ENCODE data around the gene SLC35G4. TPM values are rescaled to one million over a fixed set of nuclear protein-coding genes. Genes with fewer than 3 reads are reported as not detected.

The SLC35G4 gene
- polyA plus RNA-seq, 1 donor from 2014 or later, result not detected

GRCh38 chr18:11578799-11579198, 30.6 kb upstream of the SLC35G4 start:
- Histone ChIP-seq H2AFZ (ENCODE audit: low read depth, low read length) (no peak overlapping the region), H4K20me1 (ENCODE audit: insufficient read depth) (no peaks in the 10 kb centered on the region), H3F3A (ENCODE audit: insufficient read depth, low read length, poor library complexity, severe bottlenecking) (no peaks in the 10 kb centered on the region), H3K4me2 (ENCODE audit: low read length) (no peak overlapping the region), H3K79me2 (replicated peaks; ENCODE audit: insufficient read depth, low read length) (no peaks in the 10 kb centered on the region), H3K9me2 (ENCODE audit: insufficient read depth, low read length) (no peaks in the 10 kb centered on the region), H3K27ac (ENCODE audit: low read length) (no peak overlapping the region), H3K9me3 (ENCODE audit: low read length) (no peaks in the 10 kb centered on the region), H3K36me3 (ENCODE audit: insufficient read depth, low read length) (no peaks in the 10 kb centered on the region), H3K9ac (ENCODE audit: low read length) (no peak overlapping the region), H3K4me3 (ENCODE audit: low read length) (no peak overlapping the region), H3K27me3 (ENCODE audit: insufficient read depth, low read depth, low read length) (no peaks in the 10 kb centered on the region)
- TF ChIP-seq POLR2AphosphoS5 (IDR thresholded peaks at IDR 0.05), result no peak
- TF ChIP-seq REST (IDR thresholded peaks at IDR 0.05; ENCODE audit: borderline replicate concordance), result no peak
- TF ChIP-seq MXI1 (conservative IDR thresholded peaks at IDR 0.05; ENCODE audit: poor library complexity, severe bottlenecking), result no peak
- no peak for TF ChIP-seq RAD21 (conservative IDR thresholded peaks at IDR 0.05)
- no peak for TF ChIP-seq EP300 (conservative IDR thresholded peaks at IDR 0.05; ENCODE audit: poor library complexity, severe bottlenecking)
- no peak for TF ChIP-seq EZH2 (IDR thresholded peaks at IDR 0.05; ENCODE audit: borderline replicate concordance, insufficient read depth, low read length, poor library complexity, severe bottlenecking)
- no peak for TF ChIP-seq SMC3 (conservative IDR thresholded peaks at IDR 0.05; ENCODE audit: poor library complexity)
- no peak for TF ChIP-seq CTCF (IDR thresholded peaks at IDR 0.05; ENCODE audit: poor library complexity, severe bottlenecking)
- no peak for TF ChIP-seq TAF1 (IDR thresholded peaks at IDR 0.05; ENCODE audit: low read depth)

- H3K4me2 ChIP-seq (ENCODE audit: low read length), result no peak overlapping the region
- no peak overlapping the region for H3K27ac ChIP-seq (ENCODE audit: low read length)
- no peak overlapping the region for H3K9ac ChIP-seq (ENCODE audit: low read length)
- no peaks in the 10 kb centered on the region for H3K9me3 ChIP-seq (ENCODE audit: low read length)
- no peaks in the 10 kb centered on the region for H4K20me1 ChIP-seq (ENCODE audit: insufficient read depth)
- no peaks in the 10 kb centered on the region for H3K27me3 ChIP-seq (ENCODE audit: insufficient read depth, low read depth, low read length)
- no peak overlapping the region for H2AFZ ChIP-seq (ENCODE audit: low read depth, low read length)
- H3K79me2 ChIP-seq (replicated peaks; ENCODE audit: insufficient read depth, low read length), result no peaks in the 10 kb centered on the region
- no peaks in the 10 kb centered on the region for H3K9me2 ChIP-seq (ENCODE audit: insufficient read depth, low read length)
- no peaks in the 10 kb centered on the region for H3F3A ChIP-seq (ENCODE audit: insufficient read depth, low read length, poor library complexity, severe bottlenecking)
- no peak for TF ChIP-seq POLR2AphosphoS5 (IDR thresholded peaks at IDR 0.05)
- no peak for TF ChIP-seq MXI1 (conservative IDR thresholded peaks at IDR 0.05; ENCODE audit: poor library complexity, severe bottlenecking)
- TF ChIP-seq EP300 (conservative IDR thresholded peaks at IDR 0.05; ENCODE audit: poor library complexity, severe bottlenecking), result no peak
- no peak for TF ChIP-seq RAD21 (conservative IDR thresholded peaks at IDR 0.05)
- TF ChIP-seq REST (IDR thresholded peaks at IDR 0.05; ENCODE audit: borderline replicate concordance), result no peak
- TF ChIP-seq EZH2 (IDR thresholded peaks at IDR 0.05; ENCODE audit: borderline replicate concordance, insufficient read depth, low read length, poor library complexity, severe bottlenecking), result no peak
- TF ChIP-seq SMC3 (conservative IDR thresholded peaks at IDR 0.05; ENCODE audit: poor library complexity), result no peak
- TF ChIP-seq CTCF (IDR thresholded peaks at IDR 0.05; ENCODE audit: poor library complexity, severe bottlenecking), result no peak
- no peak for TF ChIP-seq TAF1 (IDR thresholded peaks at IDR 0.05; ENCODE audit: low read depth)
- H3K36me3 ChIP-seq (ENCODE audit: insufficient read depth, low read length), result no peaks in the 10 kb centered on the region
- no peak overlapping the region for H3K4me3 ChIP-seq (ENCODE audit: low read length)
Measured at GRCh38 chr18:11579916-11580315, 29.5 kb upstream of the SLC35G4 start.

All from neural cell (in vitro differentiated cells).